OCI-LY7 (cell line): ENCODE measurements around the gene HECA. TPM values are rescaled to one million over a fixed set of nuclear protein-coding genes. Genes with fewer than 3 reads are reported as not detected.
"Not testable (repeated sequence)": the region's sequence is repeated elsewhere in the genome, so short reads cannot be mapped to it uniquely, and the experiment has no call there.

Experiments used
- BruUV-seq: library from RNA; stranded (reverse); fragments of 400-500 nt; replicated peaks from 2 replicates; lab custom pipeline; 2021; lab: Mats Ljungman, UMichigan
- CTCF ChIA-PET: fragments of 300-600 bp; sonication (Branson Sonifier 250); formaldehyde crosslinking; loops from one replicate; lab custom pipeline; 2022; ENCODE audit warnings: antibody characterized with exemption; ENCODE audit not compliant: unreplicated experiment; lab: Charles Lee
- POLR2A ChIA-PET: fragments of 300-600 bp; sonication (Branson Sonifier 250); formaldehyde crosslinking; loops from one replicate; lab custom pipeline; 2022; ENCODE audit warnings: antibody characterized with exemption; lab: Charles Lee
- DNase-seq: peaks from one replicate; pipeline ENCODE4 v3.0.0-alpha.2; 2015; ENCODE audit warnings: low spot score
- H2AFZ ChIP-seq: fragments of 200-600 bp; sonication (generic), shearing (Covaris generic); 2 replicates; pipeline ENCODE4 v1.6.1; 2014; ENCODE audit warnings: mild to moderate bottlenecking, antibody characterized with exemption, low read length, moderate library complexity
- H3K27ac ChIP-seq: fragments of 200-600 bp; sonication (generic); 2 replicates; pipeline ENCODE4 v1.5.1; 2014; ENCODE audit warnings: mixed run types, low read depth, mild to moderate bottlenecking, moderate library complexity, low read length, inconsistent platforms; ENCODE audit not compliant: poor library complexity, severe bottlenecking
- H3K36me3 ChIP-seq: fragments of 200-600 bp; sonication (generic); 2 replicates; pipeline ENCODE4 v1.6.1; 2014; ENCODE audit warnings: mild to moderate bottlenecking, antibody characterized with exemption, low read length, moderate library complexity, mixed read lengths; ENCODE audit not compliant: insufficient read depth
- H3K4me1 ChIP-seq: fragments of 200-600 bp; sonication (generic); 2 replicates; pipeline ENCODE4 v1.5.1; 2014; ENCODE audit warnings: mild to moderate bottlenecking, low read length; ENCODE audit not compliant: insufficient read depth, poor library complexity, severe bottlenecking
- H3K4me2 ChIP-seq: fragments of 200-600 bp; sonication (generic); 2 replicates; pipeline ENCODE4 v1.6.1; 2014; ENCODE audit warnings: mild to moderate bottlenecking, low read length
- H3K4me3 ChIP-seq: fragments of 200-600 bp; sonication (generic); 2 replicates; pipeline ENCODE4 v1.5.1; 2014; ENCODE audit warnings: mild to moderate bottlenecking, low read depth, low read length; ENCODE audit not compliant: poor library complexity, severe bottlenecking
- H3K79me2 ChIP-seq: fragments of 200-600 bp; sonication (generic); 2 replicates; pipeline ENCODE4 v1.6.1; 2016; ENCODE audit warnings: low read depth, mild to moderate bottlenecking, low read length, moderate library complexity, mixed read lengths; ENCODE audit not compliant: insufficient read depth
- H3K9me2 ChIP-seq: fragments of 200-600 bp; sonication (generic); 2 replicates; pipeline ENCODE4 v1.6.1; 2016; ENCODE audit warnings: mild to moderate bottlenecking, low read length, mixed read lengths; ENCODE audit not compliant: insufficient read depth
- H3K9me3 ChIP-seq: fragments of 200-600 bp; sonication (generic); 2 replicates; pipeline ENCODE4 v1.6.1; 2014; ENCODE audit warnings: mild to moderate bottlenecking, mixed run types, low read length, mixed read lengths
- H4K20me1 ChIP-seq: fragments of 200-600 bp; sonication (generic); 2 replicates; pipeline ENCODE4 v1.6.1; 2014; ENCODE audit warnings: mild to moderate bottlenecking, antibody characterized with exemption, low read length, moderate library complexity, mixed read lengths; ENCODE audit not compliant: insufficient read depth
- CTCF ChIP-seq: fragments of 200-600 bp; sonication (generic); conservative IDR thresholded peaks from 2 replicates; pipeline ENCODE4 v1.5.1; 2014; ENCODE audit warnings: mild to moderate bottlenecking, antibody characterized with exemption, low read length, moderate library complexity, mixed read lengths
- EZH2phosphoT487 ChIP-seq: fragments of 200-600 bp; sonication (generic); IDR thresholded peaks from 2 replicates; pipeline ENCODE4 v1.6.1; 2018; ENCODE audit warnings: low read depth, borderline replicate concordance, mild to moderate bottlenecking, mixed run types, antibody characterized with exemption, low read length, moderate library complexity, mixed read lengths
- intact Hi-C: fragments of 100-400 bp; cut with micrococcal nuclease; formaldehyde crosslinking; loops from one replicate; pipeline ENCODE4 v1.10.0; 2022; ENCODE audit not compliant: unreplicated experiment
- total RNA-seq, 2 experiments: library from RNA; depleted of rRNA in 1 of 2; stranded (reverse); fragments of >200 nt in 1 of 2; shearing (Covaris generic) in 1 of 2; gene quantifications; 2 replicates each; pipeline ENCODE4 v1.2.3, GENCODE V29; 2014 to 2022

HECA gene
- total RNA-seq, 2 experiments from 2014 or later: 21.9 to 23.3 TPM

- Histone ChIP-seq H2AFZ (peak overlapping the region; percentile 63; the same call in 1 of the 2 replicates), H3K4me1 (peaks cover 26% of the 10 kb centered on the region), H3K4me3 (peak overlapping the region; percentile 60), H3K9me3 (peaks cover 7% of the 10 kb centered on the region; the same call in 1 of the 2 replicates), H3K79me2 (no peaks in the 10 kb centered on the region), H3K27ac (peak overlapping the region; percentile 63), H3K4me2 (peak overlapping the region; percentile 65), H4K20me1 (no peaks in the 10 kb centered on the region), H3K9me2 (no peaks in the 10 kb centered on the region), H3K36me3 (no peaks in the 10 kb centered on the region; the same call in 1 of the 2 replicates)
- intact Hi-C loops: loop anchor here (1.0 to 2.0 kb wide), 3 partner anchors 94 to 402 kb away; no protein-coding TSS in a partner anchor
- no TSS peak for BruUV-seq
- DNase-seq: peak; percentile 96
- POLR2A ChIA-PET: interaction anchor here (0.7 to 4.4 kb wide), 16 partner anchors 11 to 160 kb away, joined by 3 to 27 read pairs (median 4); partner anchors contain the start of gene CITED2
- peak; percentile 98 for TF ChIP-seq CTCF
- no peak for TF ChIP-seq EZH2phosphoT487
- CTCF ChIA-PET: interaction anchor here (0.6 to 1.6 kb wide), 16 partner anchors 11 to 211 kb away, joined by 3 to 19 read pairs (median 4); partner anchors contain the start of gene CITED2
Observed at GRCh38 chr6:139219271-139219729, 84.4 kb downstream of the HECA start.

GRCh38 chr6:139219746-139220145 lies 84.9 kb downstream of the HECA start:
- ChIA-PET CTCF (interaction anchor here (0.6 to 1.6 kb wide), 16 partner anchors 10 to 212 kb away, joined by 3 to 19 read pairs (median 4); partner anchors contain the start of gene CITED2), POLR2A (interaction anchor here (0.8 to 4.4 kb wide), 16 partner anchors 11 to 159 kb away, joined by 3 to 27 read pairs (median 5); partner anchors contain the start of genes CITED2 and TXLNB)
- Histone ChIP-seq H3K36me3 (no peaks in the 10 kb centered on the region; the same call in 1 of the 2 replicates), H3K9me2 (no peaks in the 10 kb centered on the region), H4K20me1 (no peaks in the 10 kb centered on the region), H3K4me1 (peaks cover 26% of the 10 kb centered on the region), H2AFZ (peak overlapping the region; percentile 63; the same call in 1 of the 2 replicates), H3K27ac (peak overlapping the region; percentile 63), H3K9me3 (peaks cover 7% of the 10 kb centered on the region; the same call in 1 of the 2 replicates), H3K4me2 (peak overlapping the region; percentile 65), H3K4me3 (peak overlapping the region; percentile 60), H3K79me2 (no peaks in the 10 kb centered on the region)
- peak; percentile 37 for DNase-seq
- BruUV-seq: TSS peak; percentile 96
- TF ChIP-seq CTCF: no peak
- TF ChIP-seq EZH2phosphoT487: no peak
- intact Hi-C loops: loop anchor here (1.0 to 2.0 kb wide), 3 partner anchors 94 to 403 kb away; no protein-coding TSS in a partner anchor

- BruUV-seq: not testable (repeated sequence)
Observed at GRCh38 chr6:139228387-139228786, 93.5 kb downstream of the HECA start.

More at GRCh38 chr6:139228387-139228786, 93.5 kb downstream of the HECA start:
- Histone ChIP-seq H3K4me1 (peaks cover 26% of the 10 kb centered on the region), H3K9me3 (peaks cover 11% of the 10 kb centered on the region)
- H4K20me1 ChIP-seq, H3K36me3 ChIP-seq, CTCF ChIA-PET, H3K4me2 ChIP-seq, H2AFZ ChIP-seq, H3K27ac ChIP-seq, H3K4me3 ChIP-seq, H3K9me2 ChIP-seq, H3K79me2 ChIP-seq, intact Hi-C loops: not testable (repeated sequence)
- POLR2A ChIA-PET: interaction anchor here (0.7 kb wide), 1 partner anchor 144 kb away, joined by 3 read pairs; no protein-coding TSS in a partner anchor
- DNase-seq: peak; percentile 27

Other genes with a start within 250 kb of the HECA start
- 29.0 and 40.0 TPM in 2 replicates for gene REPS1, start 146.8 kb upstream of the HECA start, total RNA-seq (2014; rRNA removed; shearing (Covaris generic))
- gene REPS1, start 146.8 kb upstream of the HECA start, total RNA-seq (2022): 53.9 and 68.6 TPM in 2 replicates
- 69.7 and 70.1 TPM in 2 replicates for gene ABRACL, start 106.3 kb upstream of the HECA start, total RNA-seq (2014; rRNA removed; shearing (Covaris generic))
- 56.0 and 73.5 TPM in 2 replicates for gene ABRACL, start 106.3 kb upstream of the HECA start, total RNA-seq (2022)
- 7.3 and 7.9 TPM in 2 replicates for gene TXLNB, start 156.9 kb downstream of the HECA start, total RNA-seq (2014; rRNA removed; shearing (Covaris generic))
- 12.4 and 13.0 TPM in 2 replicates for gene TXLNB, start 156.9 kb downstream of the HECA start, total RNA-seq (2022)
- gene CITED2, start 239.6 kb downstream of the HECA start, total RNA-seq (2014; rRNA removed; shearing (Covaris generic)): 31.2 and 40.1 TPM in 2 replicates
- 27.1 and 35.0 TPM in 2 replicates for gene CITED2, start 239.6 kb downstream of the HECA start, total RNA-seq (2022)